ENCODE data around the gene CCDC90B.

The CCDC90B gene

GRCh38 chr11:83294208-83294607 lies 8.0 kb upstream of the CCDC90B start:
- Histone ChIP-seq H3K9me2 (ENCODE audit: low read depth, low read length) (no peaks in the 10 kb centered on the region), H3K9ac (ENCODE audit: low read length) (no peak overlapping the region), H3K4me2 (ENCODE audit: low read length) (no peak overlapping the region), H3K4me3 (ENCODE audit: low read depth, low read length, poor library complexity, severe bottlenecking) (no peak overlapping the region), H3F3A (ENCODE audit: insufficient read depth, low read length) (no peaks in the 10 kb centered on the region), H3K9me3 (ENCODE audit: low read length) (no peaks in the 10 kb centered on the region), H3K27ac (ENCODE audit: low read depth, low read length, poor library complexity, severe bottlenecking) (no peak overlapping the region), H2AFZ (ENCODE audit: low read length) (no peak overlapping the region), H3K36me3 (ENCODE audit: insufficient read depth, low read length) (no peaks in the 10 kb centered on the region), H3K27me3 (ENCODE audit: insufficient read depth, low read length) (no peaks in the 10 kb centered on the region), H4K20me1 (ENCODE audit: insufficient read depth, low read length) (no peaks in the 10 kb centered on the region), H3K4me1 (ENCODE audit: insufficient read depth, low read length, severe bottlenecking) (peaks cover 11% of the 10 kb centered on the region), H3K79me2 (ENCODE audit: insufficient read depth, low read length) (no peaks in the 10 kb centered on the region)
- TF ChIP-seq EZH2 (IDR thresholded peaks at IDR 0.05; ENCODE audit: borderline replicate concordance, low read length) (no peak), CTCF (IDR thresholded peaks at IDR 0.05; ENCODE audit: low read length) (no peak)

- H3F3A ChIP-seq (ENCODE audit: insufficient read depth, low read length), result no peaks in the 10 kb centered on the region
- H3K9ac ChIP-seq (ENCODE audit: low read length), result no peak overlapping the region
- no peak overlapping the region for H3K4me2 ChIP-seq (ENCODE audit: low read length)
- H3K27ac ChIP-seq (ENCODE audit: low read depth, low read length, poor library complexity, severe bottlenecking), result no peak overlapping the region
- H3K4me1 ChIP-seq (ENCODE audit: insufficient read depth, low read length, severe bottlenecking), result peaks cover 15% of the 10 kb centered on the region
- H2AFZ ChIP-seq (ENCODE audit: low read length), result no peak overlapping the region
- no peak overlapping the region for H3K4me3 ChIP-seq (ENCODE audit: low read depth, low read length, poor library complexity, severe bottlenecking)
- H3K27me3 ChIP-seq (ENCODE audit: insufficient read depth, low read length), result no peaks in the 10 kb centered on the region
- no peaks in the 10 kb centered on the region for H3K79me2 ChIP-seq (ENCODE audit: insufficient read depth, low read length)
- H3K36me3 ChIP-seq (ENCODE audit: insufficient read depth, low read length), result no peaks in the 10 kb centered on the region
- no peaks in the 10 kb centered on the region for H3K9me2 ChIP-seq (ENCODE audit: low read depth, low read length)
- no peaks in the 10 kb centered on the region for H3K9me3 ChIP-seq (ENCODE audit: low read length)
- H4K20me1 ChIP-seq (ENCODE audit: insufficient read depth, low read length), result no peaks in the 10 kb centered on the region
- TF ChIP-seq CTCF (IDR thresholded peaks at IDR 0.05; ENCODE audit: low read length) (no peak), EZH2 (IDR thresholded peaks at IDR 0.05; ENCODE audit: borderline replicate concordance, low read length) (no peak)
Measured at GRCh38 chr11:83293457-83293774, 7.2 kb upstream of the CCDC90B start.

GRCh38 chr11:83292709-83293456 lies 6.7 kb upstream of the CCDC90B start:
- no peaks in the 10 kb centered on the region for H3K9me2 ChIP-seq (ENCODE audit: low read depth, low read length)
- H3K79me2 ChIP-seq (ENCODE audit: insufficient read depth, low read length), result no peaks in the 10 kb centered on the region
- no peaks in the 10 kb centered on the region for H3K9me3 ChIP-seq (ENCODE audit: low read length)
- peaks cover 21% of the 10 kb centered on the region for H3K4me1 ChIP-seq (ENCODE audit: insufficient read depth, low read length, severe bottlenecking)
- H4K20me1 ChIP-seq (ENCODE audit: insufficient read depth, low read length), result no peaks in the 10 kb centered on the region
- no peak overlapping the region for H3K9ac ChIP-seq (ENCODE audit: low read length)
- peak overlapping the region; percentile 57; the same call in 1 of the 2 replicates for H3K4me2 ChIP-seq (ENCODE audit: low read length)
- H3F3A ChIP-seq (ENCODE audit: insufficient read depth, low read length), result no peaks in the 10 kb centered on the region
- H3K27ac ChIP-seq (ENCODE audit: low read depth, low read length, poor library complexity, severe bottlenecking), result no peak overlapping the region
- H3K4me3 ChIP-seq (ENCODE audit: low read depth, low read length, poor library complexity, severe bottlenecking), result peak overlapping the region; percentile 14
- H3K36me3 ChIP-seq (ENCODE audit: insufficient read depth, low read length), result no peaks in the 10 kb centered on the region
- no peaks in the 10 kb centered on the region for H3K27me3 ChIP-seq (ENCODE audit: insufficient read depth, low read length)
- no peak overlapping the region for H2AFZ ChIP-seq (ENCODE audit: low read length)
- TF ChIP-seq EZH2 (IDR thresholded peaks at IDR 0.05; ENCODE audit: borderline replicate concordance, low read length), result no peak
- peak; percentile 71 for TF ChIP-seq CTCF (IDR thresholded peaks at IDR 0.05; ENCODE audit: low read length)
